HG02885 (cell line): ENCODE measurements around the gene PRM3.
"Not testable (repeated sequence)": the region's sequence is repeated elsewhere in the genome, so short reads cannot be mapped to it uniquely, and the experiment has no call there.

Experiments
- ATAC-seq: cut with Tn5 transposase; IDR thresholded peaks from one replicate; pipeline ENCODE4 v1.9.1; 2021; ENCODE audit warnings: mild to moderate bottlenecking; ENCODE audit not compliant: unreplicated experiment, poor library complexity

The PRM3 gene

GRCh38 chr16:11306997-11307638 lies 33.7 kb upstream of the PRM3 start:
- no peak for ATAC-seq

GRCh38 chr16:11306381-11306780 lies 33.0 kb upstream of the PRM3 start:
- no peak for ATAC-seq

DNA sequence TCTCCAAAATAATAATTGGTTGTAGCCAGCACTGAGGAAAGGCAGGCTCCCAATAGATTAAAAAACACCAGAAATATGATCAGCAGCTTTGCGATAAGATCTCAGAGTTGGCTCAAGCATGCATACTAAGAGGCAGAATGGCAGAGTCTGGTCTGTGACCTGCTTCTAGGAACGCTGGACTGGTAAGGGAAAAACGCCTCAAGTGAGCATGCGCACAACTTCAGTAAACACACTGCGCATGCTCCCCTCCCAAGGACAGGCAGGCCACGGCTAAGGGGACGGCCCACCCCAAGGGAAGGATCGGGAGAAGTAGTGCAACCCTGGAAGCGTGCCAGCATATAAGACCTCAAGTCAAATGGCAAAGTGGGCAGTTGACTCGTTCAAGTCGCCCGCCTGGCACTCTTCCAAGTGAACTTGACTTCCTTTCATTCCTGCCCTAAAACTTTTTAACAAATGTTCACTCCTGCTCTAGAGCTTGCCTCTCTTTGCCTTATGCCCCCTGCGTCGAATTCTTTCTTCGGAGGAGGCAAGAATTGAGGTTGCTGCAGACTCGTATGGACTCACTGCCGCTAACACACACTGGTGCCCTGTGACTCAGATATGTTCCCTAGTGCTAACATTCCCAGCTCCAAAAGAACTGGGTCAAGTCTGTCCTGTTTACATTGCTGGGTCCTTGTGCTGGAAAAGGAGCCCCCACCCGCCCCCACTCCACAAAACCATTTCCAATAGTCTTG lies 30.1 kb upstream of the PRM3 start:
- no peak for ATAC-seq

DNA sequence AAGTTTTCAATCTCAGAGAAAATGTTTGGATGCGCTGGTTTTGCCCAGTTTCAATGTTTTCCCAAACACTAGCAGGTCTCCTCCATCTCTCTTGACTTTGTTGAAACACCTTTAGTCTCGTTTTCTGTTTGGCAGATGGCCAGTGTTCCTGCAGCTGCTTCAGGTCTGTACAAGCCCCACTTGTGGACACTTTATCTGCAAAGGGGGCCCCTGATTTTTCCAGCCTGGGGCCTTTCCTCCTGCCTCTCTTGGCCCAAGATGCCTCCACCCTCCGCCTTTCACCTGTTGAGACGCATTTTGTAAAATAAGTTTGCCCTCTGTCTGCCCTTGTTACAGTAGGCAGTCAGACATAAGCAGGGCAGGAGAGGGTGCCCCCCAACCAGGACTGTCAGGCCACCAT lies 29.5 kb upstream of the PRM3 start:
- ATAC-seq: no peak

- ATAC-seq: no peak
Observed at GRCh38 chr16:11301645-11302501, 28.4 kb upstream of the PRM3 start.

DNA sequence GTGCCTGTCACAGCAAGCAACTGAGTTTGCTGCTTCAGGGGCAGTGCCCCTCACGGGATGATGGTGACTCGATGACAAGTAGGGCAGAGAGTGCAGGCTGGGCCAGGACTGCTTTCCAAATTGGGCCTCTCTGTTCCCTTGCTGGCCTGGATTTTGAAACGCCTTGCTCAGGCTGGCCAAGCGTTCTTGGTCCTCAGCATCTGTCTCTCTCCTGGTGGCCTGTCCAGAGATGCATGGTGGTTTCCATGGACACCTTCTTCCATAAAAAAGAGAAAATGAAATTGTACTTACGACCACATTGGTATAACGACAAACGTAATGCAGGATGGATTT lies 27.1 kb upstream of the PRM3 start:
- ATAC-seq: no peak

- ATAC-seq: no peak
Observed at GRCh38 chr16:11299865-11300559, 26.6 kb upstream of the PRM3 start.

DNA sequence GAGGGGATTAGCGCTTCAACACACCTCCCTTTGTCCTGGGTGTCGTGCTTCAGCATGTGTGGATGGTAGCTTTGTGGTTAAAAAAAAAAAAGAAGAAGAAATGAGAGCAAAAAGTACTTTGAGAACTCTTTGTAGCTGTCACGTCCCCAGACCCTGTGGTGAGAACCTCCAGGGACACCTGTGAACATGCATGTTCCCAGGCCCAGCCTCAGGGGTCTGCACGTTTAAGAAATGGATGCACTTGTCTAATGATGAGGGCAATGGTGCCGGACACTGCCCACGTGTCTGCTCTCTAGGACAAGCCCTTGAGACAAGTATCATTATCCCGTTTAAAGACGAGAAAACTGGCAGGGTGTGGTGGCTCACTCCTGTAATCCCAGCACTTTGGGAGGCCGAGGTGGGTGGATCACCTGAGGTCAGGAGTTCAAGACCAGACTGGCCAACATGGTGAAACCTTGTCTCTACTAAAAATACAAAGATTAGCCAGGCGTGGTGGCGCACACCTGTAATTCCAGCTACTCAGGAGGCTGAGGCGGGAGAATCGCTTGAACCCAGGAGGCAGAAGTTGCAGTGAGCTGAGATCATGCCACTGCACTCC lies 25.6 kb upstream of the PRM3 start:
- ATAC-seq: peak; percentile 40

GRCh38 chr16:11298143-11298900 lies 24.9 kb upstream of the PRM3 start:
- no peak for ATAC-seq

- peak; percentile 79 for ATAC-seq
Observed at GRCh38 chr16:11297492-11298142, 24.2 kb upstream of the PRM3 start.

- ATAC-seq: peak; percentile 25
Observed at GRCh38 chr16:11296706-11297491, 23.5 kb upstream of the PRM3 start.

- no peak for ATAC-seq
Observed at GRCh38 chr16:11296351-11296705, 22.9 kb upstream of the PRM3 start.

DNA sequence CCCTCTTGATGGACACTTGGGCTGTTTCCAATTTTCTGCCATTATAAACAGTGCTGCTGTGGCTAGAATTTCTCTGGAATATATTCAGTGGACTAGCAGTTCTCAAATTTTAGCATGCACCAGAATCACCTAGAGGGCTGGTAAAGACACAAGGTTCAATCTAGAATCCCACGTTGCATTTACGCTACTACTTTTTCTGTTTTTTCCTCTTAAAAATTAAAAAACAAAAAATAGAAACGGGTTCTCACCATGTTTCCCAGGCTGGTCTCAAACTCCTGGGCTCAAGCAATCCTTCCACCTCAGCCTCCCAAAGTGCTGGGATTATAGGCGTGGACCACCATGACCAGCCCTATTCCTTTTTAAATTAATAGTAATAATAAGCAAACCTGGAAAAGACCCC lies 22.2 kb upstream of the PRM3 start:
- ATAC-seq: no peak

DNA sequence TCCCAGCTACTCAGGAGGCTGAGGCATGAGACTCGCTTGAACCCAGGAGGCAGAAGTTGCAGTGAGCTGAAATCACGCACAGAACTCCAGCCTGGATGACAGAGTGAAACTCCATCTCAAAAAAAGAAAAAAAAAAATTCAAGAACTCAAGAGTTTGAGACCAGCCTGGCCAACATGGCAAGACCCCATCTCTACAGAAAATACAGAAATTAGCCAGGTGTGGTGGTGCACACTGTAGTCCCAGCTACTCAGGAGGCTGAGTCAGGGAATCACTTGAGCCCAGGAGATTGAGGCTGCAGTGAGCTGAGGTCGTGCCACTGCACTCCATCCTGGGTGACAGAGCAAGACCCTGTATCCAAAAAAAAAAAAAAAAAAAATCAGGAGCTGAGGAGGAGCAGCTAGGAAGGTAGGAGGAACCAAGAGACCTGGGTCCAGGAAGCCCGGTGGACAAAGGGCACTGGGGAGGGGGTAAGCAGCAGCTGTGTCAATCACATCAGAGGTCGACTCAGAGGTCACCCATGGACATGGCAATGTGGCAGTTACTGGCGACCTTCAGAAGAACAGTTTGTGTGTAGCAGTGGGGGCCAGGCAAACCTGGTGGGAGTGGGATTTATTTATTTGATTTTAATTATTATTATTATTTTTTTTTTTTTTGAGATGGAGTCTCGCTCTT lies 18.8 kb upstream of the PRM3 start:
- ATAC-seq: no peak

DNA sequence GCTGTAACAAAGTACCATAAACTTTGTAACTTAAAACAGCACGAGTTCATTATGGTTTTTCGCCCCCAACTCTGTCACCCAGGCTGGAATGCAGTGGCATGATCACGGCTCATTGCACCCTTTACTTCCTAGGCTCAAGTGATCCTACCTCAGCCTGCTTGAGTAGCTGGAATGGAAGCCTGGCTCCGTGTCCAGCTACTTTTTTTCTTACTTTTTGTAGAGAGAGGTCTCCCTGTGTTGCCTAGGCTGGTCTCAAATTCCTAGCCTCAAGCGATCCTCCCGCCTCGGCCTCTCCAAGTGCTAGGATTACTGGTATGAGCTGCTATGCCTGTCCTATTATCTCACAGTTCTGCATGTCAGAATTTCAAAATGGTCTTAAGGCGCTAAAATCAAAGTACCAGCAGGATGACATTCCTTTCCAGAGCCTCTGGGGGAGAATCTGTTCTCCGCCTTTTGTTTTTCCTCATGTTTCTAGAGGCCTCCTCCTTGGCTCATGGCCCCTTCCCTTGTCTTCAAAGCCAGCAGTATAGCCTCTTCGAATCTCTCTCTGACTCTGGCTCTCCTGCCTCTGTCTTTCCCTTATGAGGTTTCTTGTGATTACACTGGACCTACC lies 17.8 kb upstream of the PRM3 start:
- no peak for ATAC-seq

GRCh38 chr16:11290102-11290893 lies 16.9 kb upstream of the PRM3 start:
- ATAC-seq: no peak

- not testable (repeated sequence) for ATAC-seq
Observed at GRCh38 chr16:11289696-11290095, 16.3 kb upstream of the PRM3 start.
